Measurements from ENCODE around the gene F8. TPM values are rescaled to one million over a fixed set of nuclear protein-coding genes. Genes with fewer than 3 reads are reported as not detected.

The F8 gene
- total and polyA plus RNA-seq, 9 of the 15 experiments (the other 6 are each of a cell fraction or from before 2014, with no cell fraction given) = 0.41 to 3.8 (median 0.91) TPM

DNA sequence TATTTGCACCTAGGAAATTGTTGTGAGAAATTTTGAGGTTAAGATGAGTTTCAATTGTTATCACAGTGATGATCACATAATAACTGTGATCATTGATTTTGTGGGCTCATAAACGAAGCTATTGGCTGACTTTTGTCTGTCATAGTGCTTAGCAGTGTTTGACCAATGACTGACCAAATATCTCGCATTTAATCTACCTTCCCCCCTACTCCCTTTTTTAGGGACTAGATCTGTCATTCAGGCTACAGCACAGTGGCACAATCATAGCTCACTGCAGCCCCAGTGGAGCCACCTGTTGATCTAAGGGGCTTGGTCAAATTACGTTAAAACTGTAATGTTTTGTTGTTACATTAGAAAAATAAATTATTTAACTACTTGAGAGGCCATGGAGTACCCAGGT lies 5.6 kb upstream of the F8 start (continued):
- TF ChIP-seq REST (IDR thresholded peaks at IDR 0.05; ENCODE audit: borderline replicate concordance) (0 out of 2 replicates have a peak, but pooled peaks have one; percentile 7), REST (CRISPR knock-in tag; IDR thresholded peaks at IDR 0.05; ENCODE audit: low read depth) (no peak), MEIS2 (IDR thresholded peaks at IDR 0.05; ENCODE audit: partially characterized antibody) (peak; percentile 2), STAT6 (CRISPR knock-in tag; IDR thresholded peaks at IDR 0.05) (no peak), MIER1 (IDR thresholded peaks at IDR 0.05; ENCODE audit: low read depth) (no peak), ETS2 (tag; IDR thresholded peaks at IDR 0.05; ENCODE audit: borderline replicate concordance, poor library complexity, severe bottlenecking) (no peak)
- TF ChIP-seq, protein P1, sequence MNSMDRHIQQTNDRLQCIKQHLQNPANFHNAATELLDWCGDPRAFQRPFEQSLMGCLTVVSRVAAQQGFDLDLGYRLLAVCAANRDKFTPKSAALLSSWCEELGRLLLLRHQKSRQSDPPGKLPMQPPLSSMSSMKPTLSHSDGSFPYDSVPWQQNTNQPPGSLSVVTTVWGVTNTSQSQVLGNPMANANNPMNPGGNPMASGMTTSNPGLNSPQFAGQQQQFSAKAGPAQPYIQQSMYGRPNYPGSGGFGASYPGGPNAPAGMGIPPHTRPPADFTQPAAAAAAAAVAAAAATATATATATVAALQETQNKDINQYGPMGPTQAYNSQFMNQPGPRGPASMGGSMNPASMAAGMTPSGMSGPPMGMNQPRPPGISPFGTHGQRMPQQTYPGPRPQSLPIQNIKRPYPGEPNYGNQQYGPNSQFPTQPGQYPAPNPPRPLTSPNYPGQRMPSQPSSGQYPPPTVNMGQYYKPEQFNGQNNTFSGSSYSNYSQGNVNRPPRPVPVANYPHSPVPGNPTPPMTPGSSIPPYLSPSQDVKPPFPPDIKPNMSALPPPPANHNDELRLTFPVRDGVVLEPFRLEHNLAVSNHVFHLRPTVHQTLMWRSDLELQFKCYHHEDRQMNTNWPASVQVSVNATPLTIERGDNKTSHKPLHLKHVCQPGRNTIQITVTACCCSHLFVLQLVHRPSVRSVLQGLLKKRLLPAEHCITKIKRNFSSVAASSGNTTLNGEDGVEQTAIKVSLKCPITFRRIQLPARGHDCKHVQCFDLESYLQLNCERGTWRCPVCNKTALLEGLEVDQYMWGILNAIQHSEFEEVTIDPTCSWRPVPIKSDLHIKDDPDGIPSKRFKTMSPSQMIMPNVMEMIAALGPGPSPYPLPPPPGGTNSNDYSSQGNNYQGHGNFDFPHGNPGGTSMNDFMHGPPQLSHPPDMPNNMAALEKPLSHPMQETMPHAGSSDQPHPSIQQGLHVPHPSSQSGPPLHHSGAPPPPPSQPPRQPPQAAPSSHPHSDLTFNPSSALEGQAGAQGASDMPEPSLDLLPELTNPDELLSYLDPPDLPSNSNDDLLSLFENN (IDR thresholded peaks at IDR 0.05; ENCODE audit: low read depth in 2 of 2, low read length in 2 of 2) = 0 out of 4 replicates have a peak, but pooled peaks of 1 of the 2 experiments have one; percentile 19

All from K562 (cell line).